ENCODE results near the gene SAMD15.
A peak's percentile ranks its signal among the peaks of the same experiment; 100 is the strongest.
"Not testable (repeated sequence)": the region's sequence is repeated elsewhere in the genome, so short reads cannot be mapped to it uniquely, and the experiment has no call there.

Gene SAMD15

DNA sequence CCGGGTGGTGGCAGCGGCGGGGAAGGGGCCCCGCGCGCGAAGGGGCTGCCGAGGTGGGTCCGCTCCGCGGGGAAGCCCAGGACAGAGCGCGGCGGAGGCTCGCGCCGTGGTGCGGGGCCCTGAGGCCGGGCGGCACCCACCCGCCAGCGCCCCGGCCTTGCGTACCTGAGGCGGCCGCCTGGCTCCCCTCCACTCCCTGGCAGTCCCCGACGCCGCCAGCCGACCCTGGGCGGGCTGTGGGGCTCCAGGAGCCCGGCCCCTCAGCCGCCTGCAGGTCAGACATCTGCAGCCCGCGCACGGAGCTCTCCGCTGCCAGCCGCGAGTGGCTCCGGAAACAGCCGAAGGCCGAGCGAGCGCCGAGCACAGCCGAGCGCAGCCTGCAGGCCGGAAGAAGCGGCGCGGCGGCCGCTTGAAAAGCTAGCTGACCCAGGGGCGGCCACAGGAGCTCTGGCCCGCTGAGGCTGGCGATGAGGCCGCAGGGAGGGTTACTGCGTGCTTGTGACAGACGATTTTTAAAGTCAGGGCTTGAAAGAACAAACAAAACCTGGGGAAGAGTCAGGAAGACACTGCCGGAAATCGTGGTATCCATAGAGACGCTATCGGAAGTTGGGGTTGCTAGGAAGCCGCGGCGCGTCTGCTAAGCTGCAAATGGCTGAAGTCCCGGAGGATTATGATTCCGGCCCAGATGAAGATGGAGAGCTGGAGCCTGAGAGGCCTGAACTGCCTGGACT lies at the start of gene SAMD15, which contains the start of gene TMED8:
Gene SAMD15, plus strand, starts transcription at position 609 of the 731 bp plus-strand sequence. Its CDS starts 40 bp downstream, at position 649.
Gene TMED8, minus strand, starts transcription at position 324 of the 731 bp plus-strand sequence. Its CDS starts 41 bp downstream, at position 283.
- peak; percentile 88 for DNase-seq (ENCODE audit: low read depth)

DNA sequence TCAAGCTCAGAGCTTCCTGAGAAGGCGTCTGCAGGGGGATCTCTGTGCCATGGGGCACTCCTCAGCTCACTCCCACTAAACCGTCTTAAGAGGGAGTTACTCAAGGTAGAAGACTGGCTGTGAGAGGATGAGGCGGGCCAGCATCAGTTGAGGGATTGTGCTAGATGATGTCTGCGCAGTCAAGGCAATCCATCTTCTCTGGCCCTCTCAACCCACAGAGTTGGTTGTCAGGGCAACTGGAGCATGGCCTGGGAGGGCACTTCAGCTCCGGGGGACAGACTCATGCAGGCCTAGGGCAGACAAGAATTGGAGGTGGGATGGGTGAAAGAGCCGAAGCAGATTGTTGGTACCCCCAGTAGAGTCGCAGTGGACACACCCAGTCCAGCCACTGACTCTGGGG lies 47.3 kb upstream of the SAMD15 start:
- no peak for DNase-seq (ENCODE audit: low read depth)

GRCh38 chr14:77335576-77335975 lies 41.6 kb upstream of the SAMD15 start:
- no peak for DNase-seq (ENCODE audit: low read depth)

- not testable (repeated sequence) for DNase-seq (ENCODE audit: low read depth)
Observed at GRCh38 chr14:77337255-77337654, 39.9 kb upstream of the SAMD15 start.

GRCh38 chr14:77337880-77338279 lies 39.3 kb upstream of the SAMD15 start:
- no peak for DNase-seq (ENCODE audit: low read depth)

DNA sequence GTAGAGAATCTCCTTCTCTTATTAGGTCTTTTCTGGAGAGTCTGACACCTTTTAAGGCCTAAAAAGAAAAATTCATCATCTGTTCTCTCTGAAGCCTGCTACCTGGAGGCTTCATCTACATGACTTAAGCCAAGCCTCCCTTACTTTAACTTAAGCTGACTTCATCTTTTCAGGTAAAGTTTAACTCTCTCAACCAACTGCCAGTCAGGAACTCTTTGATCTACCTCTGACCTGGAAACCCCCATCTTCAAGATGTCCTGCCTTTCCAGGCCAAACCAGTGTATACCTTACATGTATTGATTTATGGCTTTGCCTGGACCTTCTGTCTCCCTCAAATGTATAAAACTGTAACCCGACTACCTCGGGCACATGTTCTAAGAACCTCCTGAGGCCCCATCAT lies 38.9 kb upstream of the SAMD15 start:
- no peak for DNase-seq (ENCODE audit: low read depth)

GRCh38 chr14:77339407-77339806 lies 37.8 kb upstream of the SAMD15 start:
- peak; percentile 72 for DNase-seq (ENCODE audit: low read depth)

DNA sequence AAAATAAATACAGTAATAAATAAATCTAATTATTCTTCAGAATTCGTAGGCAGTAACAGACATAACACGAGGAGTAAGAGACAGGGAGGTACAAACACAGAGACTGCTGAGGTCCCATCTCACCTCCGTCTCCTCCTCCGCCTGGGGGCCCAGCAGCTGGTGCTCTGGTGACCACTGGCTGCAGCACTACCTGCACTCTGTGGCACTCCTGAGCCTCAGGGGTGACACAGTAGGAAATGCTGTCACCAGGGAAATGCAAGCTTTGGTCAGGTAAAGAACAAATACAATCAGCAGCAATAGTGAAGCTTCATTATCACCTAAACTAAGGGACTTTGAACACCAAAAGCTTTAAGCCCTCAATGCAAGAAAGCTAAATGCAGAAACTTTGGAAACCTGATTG lies 36.8 kb upstream of the SAMD15 start:
- no peak for DNase-seq (ENCODE audit: low read depth)

- no peak for DNase-seq (ENCODE audit: low read depth)
Observed at GRCh38 chr14:77342726-77343397, 34.3 kb upstream of the SAMD15 start.

GRCh38 chr14:77343662-77344061 lies 33.5 kb upstream of the SAMD15 start:
- DNase-seq (ENCODE audit: low read depth): no peak

GRCh38 chr14:77344377-77344996 lies 32.7 kb upstream of the SAMD15 start:
- DNase-seq (ENCODE audit: low read depth): peak; percentile 27

DNA sequence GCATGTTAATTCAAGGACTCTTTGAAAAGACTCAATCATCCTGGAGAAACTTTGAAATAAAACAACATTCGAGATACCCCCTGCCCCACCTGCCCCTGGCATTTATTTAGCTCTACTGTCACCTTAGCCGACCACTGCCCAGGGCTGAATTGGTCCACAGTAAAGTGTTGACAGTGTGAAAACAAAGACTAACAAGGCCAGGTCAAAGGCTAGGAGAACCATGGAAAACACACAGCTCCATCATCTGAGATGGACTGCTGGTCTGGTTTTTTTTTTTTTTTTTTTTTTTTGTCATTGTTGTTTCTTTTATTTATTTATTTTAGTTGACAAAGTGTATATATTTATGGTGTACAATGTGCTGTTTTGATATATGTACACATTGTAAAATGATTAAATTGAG lies 30.7 kb upstream of the SAMD15 start:
- DNase-seq (ENCODE audit: low read depth): no peak

GRCh38 chr14:77347751-77348150 lies 29.4 kb upstream of the SAMD15 start:
- no peak for DNase-seq (ENCODE audit: low read depth)

DNA sequence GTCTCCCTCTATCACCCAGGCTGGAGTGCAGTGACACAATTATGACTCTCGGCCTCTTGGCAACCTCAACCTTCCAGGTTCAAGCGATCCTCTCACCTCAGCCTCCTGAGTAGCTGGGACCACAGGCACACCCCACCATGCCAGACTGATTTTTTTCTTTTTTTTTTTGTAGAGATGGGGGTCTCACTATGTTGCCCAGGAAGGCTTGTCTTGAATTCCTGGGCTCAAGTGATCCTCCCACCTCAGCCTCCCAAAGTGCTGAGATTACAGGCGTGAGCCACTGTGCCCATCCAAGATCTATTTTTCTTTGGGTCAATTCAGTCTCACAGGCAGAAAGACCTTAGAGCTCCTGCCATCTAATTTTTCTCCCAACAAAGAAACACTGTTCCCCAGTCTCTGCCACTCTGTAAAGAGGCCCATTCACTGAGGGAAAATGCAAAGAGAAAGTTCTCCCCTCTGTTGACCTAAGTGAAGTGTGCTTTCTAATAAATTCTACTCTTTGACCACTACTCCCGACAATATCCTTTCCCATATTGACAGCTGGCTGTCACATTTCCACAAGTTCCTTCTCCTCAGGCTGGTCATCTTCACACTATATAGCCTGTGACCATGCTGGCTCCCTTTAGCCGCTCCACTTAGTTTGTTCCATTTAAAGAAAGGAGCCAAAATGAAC lies 23.6 kb upstream of the SAMD15 start:
- no peak for DNase-seq (ENCODE audit: low read depth)

- DNase-seq (ENCODE audit: low read depth): no peak
Observed at GRCh38 chr14:77355811-77356210, 21.4 kb upstream of the SAMD15 start.

GRCh38 chr14:77356899-77357298 lies 20.3 kb upstream of the SAMD15 start:
- DNase-seq (ENCODE audit: low read depth): no peak

GRCh38 chr14:77359626-77360025 lies 17.6 kb upstream of the SAMD15 start:
- no peak for DNase-seq (ENCODE audit: low read depth)

- no peak for DNase-seq (ENCODE audit: low read depth)
Observed at GRCh38 chr14:77364146-77364545, 13.0 kb upstream of the SAMD15 start.

GRCh38 chr14:77369285-77369684 lies 7.9 kb upstream of the SAMD15 start:
- DNase-seq (ENCODE audit: low read depth): no peak

GRCh38 chr14:77372304-77372841 lies 4.8 kb upstream of the SAMD15 start:
- DNase-seq (ENCODE audit: low read depth): peak; percentile 79

- no peak for DNase-seq (ENCODE audit: low read depth)
Observed at GRCh38 chr14:77375164-77375950, 1.8 kb upstream of the SAMD15 start.

Data from iris pigment epithelial cell (primary cell).